ENCODE results near the gene MAST4.

The MAST4 gene

DNA sequence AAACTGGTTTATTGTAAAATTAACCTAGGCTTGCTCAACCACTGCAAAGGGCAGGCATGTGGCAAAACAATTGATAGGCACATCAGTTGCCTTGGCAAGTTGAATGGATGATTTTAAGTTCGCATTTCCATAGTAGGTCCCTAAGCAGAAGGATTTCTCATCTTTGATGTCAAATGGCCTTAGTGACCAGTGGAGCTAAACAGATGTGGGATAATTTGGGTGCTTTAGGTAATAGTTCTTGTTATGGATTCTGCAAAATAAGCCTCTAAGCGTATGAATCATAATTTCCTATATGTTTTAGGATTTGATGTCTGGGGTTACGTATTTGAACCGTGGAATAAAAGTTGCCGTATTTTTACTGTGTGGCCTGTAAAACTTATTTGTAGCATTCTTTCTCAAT lies 418.0 kb downstream of the MAST4 start:
- no peaks in the 10 kb centered on the region; the same call in 1 of the 2 replicates for H3K27me3 ChIP-seq (ENCODE audit: control insufficient read depth, low read length)
- H3F3A ChIP-seq (ENCODE audit: control insufficient read depth, insufficient read depth): no peaks in the 10 kb centered on the region
- H3K9me3 ChIP-seq (ENCODE audit: control insufficient read depth, insufficient read depth, low read length): no peaks in the 10 kb centered on the region
- H3K9me2 ChIP-seq (replicated peaks; ENCODE audit: control insufficient read depth, low read length): no peaks in the 10 kb centered on the region
- no peak overlapping the region for H3K4me3 ChIP-seq (ENCODE audit: low read length)
- H3K36me3 ChIP-seq (ENCODE audit: control insufficient read depth, low read length): no peaks in the 10 kb centered on the region
- no peaks in the 10 kb centered on the region for H3K4me1 ChIP-seq (ENCODE audit: control insufficient read depth, low read length)
- no peaks in the 10 kb centered on the region for H3K79me2 ChIP-seq (ENCODE audit: control insufficient read depth, low read length)
- TF ChIP-seq CTCF (IDR thresholded peaks at IDR 0.05; ENCODE audit: low read depth, low read length, poor library complexity, severe bottlenecking) (no peak), EZH2phosphoT487 (IDR thresholded peaks at IDR 0.05; ENCODE audit: borderline replicate concordance, low read length) (no peak)
- no peak overlapping the region for H3K4me2 ChIP-seq (ENCODE audit: low read length)
- H3K27ac ChIP-seq (ENCODE audit: low read depth, low read length): no peak overlapping the region
- H4K20me1 ChIP-seq (ENCODE audit: control insufficient read depth, insufficient read depth, low read depth, low read length): no peaks in the 10 kb centered on the region

- Histone ChIP-seq H3K9me3 (ENCODE audit: control insufficient read depth, insufficient read depth, low read length) (no peaks in the 10 kb centered on the region), H3K4me2 (ENCODE audit: low read length) (no peak overlapping the region), H3K4me1 (ENCODE audit: control insufficient read depth, low read length) (no peaks in the 10 kb centered on the region), H3K27ac (ENCODE audit: low read depth, low read length) (no peak overlapping the region), H3K79me2 (ENCODE audit: control insufficient read depth, low read length) (no peaks in the 10 kb centered on the region), H3K9me2 (replicated peaks; ENCODE audit: control insufficient read depth, low read length) (no peaks in the 10 kb centered on the region), H3K4me3 (ENCODE audit: low read length) (no peak overlapping the region), H3K36me3 (ENCODE audit: control insufficient read depth, low read length) (no peaks in the 10 kb centered on the region), H4K20me1 (ENCODE audit: control insufficient read depth, insufficient read depth, low read depth, low read length) (no peaks in the 10 kb centered on the region), H3F3A (ENCODE audit: control insufficient read depth, insufficient read depth) (no peaks in the 10 kb centered on the region), H3K27me3 (ENCODE audit: control insufficient read depth, low read length) (no peaks in the 10 kb centered on the region; the same call in 1 of the 2 replicates)
- TF ChIP-seq EZH2phosphoT487 (IDR thresholded peaks at IDR 0.05; ENCODE audit: borderline replicate concordance, low read length): no peak
- no peak for TF ChIP-seq CTCF (IDR thresholded peaks at IDR 0.05; ENCODE audit: low read depth, low read length, poor library complexity, severe bottlenecking)
Observed at GRCh38 chr5:67014957-67015400, 418.8 kb downstream of the MAST4 start.

GRCh38 chr5:67015541-67016191 lies 419.5 kb downstream of the MAST4 start:
- no peak for TF ChIP-seq EZH2phosphoT487 (IDR thresholded peaks at IDR 0.05; ENCODE audit: borderline replicate concordance, low read length)
- no peak for TF ChIP-seq CTCF (IDR thresholded peaks at IDR 0.05; ENCODE audit: low read depth, low read length, poor library complexity, severe bottlenecking)
- H3K27ac ChIP-seq (ENCODE audit: low read depth, low read length): no peak overlapping the region
- H3K79me2 ChIP-seq (ENCODE audit: control insufficient read depth, low read length): no peaks in the 10 kb centered on the region
- no peaks in the 10 kb centered on the region for H3K9me2 ChIP-seq (replicated peaks; ENCODE audit: control insufficient read depth, low read length)
- no peaks in the 10 kb centered on the region for H3K9me3 ChIP-seq (ENCODE audit: control insufficient read depth, insufficient read depth, low read length)
- H3F3A ChIP-seq (ENCODE audit: control insufficient read depth, insufficient read depth): no peaks in the 10 kb centered on the region
- H4K20me1 ChIP-seq (ENCODE audit: control insufficient read depth, insufficient read depth, low read depth, low read length): no peaks in the 10 kb centered on the region
- no peaks in the 10 kb centered on the region for H3K4me1 ChIP-seq (ENCODE audit: control insufficient read depth, low read length)
- H3K4me3 ChIP-seq (ENCODE audit: low read length): no peak overlapping the region
- H3K36me3 ChIP-seq (ENCODE audit: control insufficient read depth, low read length): no peaks in the 10 kb centered on the region
- H3K27me3 ChIP-seq (ENCODE audit: control insufficient read depth, low read length): no peaks in the 10 kb centered on the region; the same call in 1 of the 2 replicates
- H3K4me2 ChIP-seq (ENCODE audit: low read length): no peak overlapping the region

Data from DOHH2 (cell line).